NCI-H1694 (cell line): ENCODE data around the gene EGF.

Experiments
- DNase-seq: peaks from one replicate; lab custom pipeline; 2025; lab: John Stamatoyannopoulos, UW

The EGF gene

GRCh38 chr4:109994415-109994827 lies 81.7 kb downstream of the EGF start:
- no peak for DNase-seq

GRCh38 chr4:109996526-109996925 lies 83.8 kb downstream of the EGF start:
- no peak for DNase-seq

GRCh38 chr4:109998867-109999584 lies 86.3 kb downstream of the EGF start:
- DNase-seq = peak; percentile 18

GRCh38 chr4:109999585-109999912 lies 86.9 kb downstream of the EGF start:
- DNase-seq = no peak

GRCh38 chr4:110002326-110002725 lies 89.6 kb downstream of the EGF start:
- DNase-seq = no peak

GRCh38 chr4:110003401-110004187 lies 90.9 kb downstream of the EGF start:
- DNase-seq = no peak

- no peak for DNase-seq
Measured at GRCh38 chr4:110004556-110004955, 91.9 kb downstream of the EGF start.

- DNase-seq = peak; percentile 29
Measured at GRCh38 chr4:110005461-110006056, 92.9 kb downstream of the EGF start.

- DNase-seq = no peak
Measured at GRCh38 chr4:110007217-110007616, 94.5 kb downstream of the EGF start.

GRCh38 chr4:110008540-110008939 lies 95.9 kb downstream of the EGF start:
- DNase-seq = no peak

GRCh38 chr4:110009550-110009949 lies 96.9 kb downstream of the EGF start:
- no peak for DNase-seq

GRCh38 chr4:110010797-110011196 lies 98.1 kb downstream of the EGF start:
- no peak for DNase-seq

- DNase-seq = no peak
Measured at GRCh38 chr4:110012917-110013316, 100.2 kb downstream of the EGF start.

GRCh38 chr4:110014233-110014632 lies 101.5 kb downstream of the EGF start:
- DNase-seq = no peak

- DNase-seq = no peak
Measured at GRCh38 chr4:110019153-110019552, 106.5 kb downstream of the EGF start.

GRCh38 chr4:110020139-110020538 lies 107.5 kb downstream of the EGF start:
- DNase-seq = no peak

- DNase-seq = no peak
Measured at GRCh38 chr4:110020646-110021443, 108.2 kb downstream of the EGF start.

- DNase-seq = no peak
Measured at GRCh38 chr4:110022457-110022856, 109.8 kb downstream of the EGF start.

GRCh38 chr4:110025056-110025455 lies 112.4 kb downstream of the EGF start:
- DNase-seq = no peak

GRCh38 chr4:110025718-110026117 lies 113.0 kb downstream of the EGF start:
- no peak for DNase-seq

- no peak for DNase-seq
Measured at GRCh38 chr4:110032603-110033002, 119.9 kb downstream of the EGF start.

GRCh38 chr4:110033355-110034025 lies 120.8 kb downstream of the EGF start:
- DNase-seq = no peak
